ENCODE measurements around the gene ATOX1. TPM values are rescaled to one million over a fixed set of nuclear protein-coding genes. Genes with fewer than 3 reads are reported as not detected.
"Not testable (repeated sequence)": the region's sequence is repeated elsewhere in the genome, so short reads cannot be mapped to it uniquely, and the experiment has no call there.

ATOX1 gene, protein sequence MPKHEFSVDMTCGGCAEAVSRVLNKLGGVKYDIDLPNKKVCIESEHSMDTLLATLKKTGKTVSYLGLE
- 10 to 100 TPM; 87.7 to 92.6 TPM for total RNA-seq

DNA sequence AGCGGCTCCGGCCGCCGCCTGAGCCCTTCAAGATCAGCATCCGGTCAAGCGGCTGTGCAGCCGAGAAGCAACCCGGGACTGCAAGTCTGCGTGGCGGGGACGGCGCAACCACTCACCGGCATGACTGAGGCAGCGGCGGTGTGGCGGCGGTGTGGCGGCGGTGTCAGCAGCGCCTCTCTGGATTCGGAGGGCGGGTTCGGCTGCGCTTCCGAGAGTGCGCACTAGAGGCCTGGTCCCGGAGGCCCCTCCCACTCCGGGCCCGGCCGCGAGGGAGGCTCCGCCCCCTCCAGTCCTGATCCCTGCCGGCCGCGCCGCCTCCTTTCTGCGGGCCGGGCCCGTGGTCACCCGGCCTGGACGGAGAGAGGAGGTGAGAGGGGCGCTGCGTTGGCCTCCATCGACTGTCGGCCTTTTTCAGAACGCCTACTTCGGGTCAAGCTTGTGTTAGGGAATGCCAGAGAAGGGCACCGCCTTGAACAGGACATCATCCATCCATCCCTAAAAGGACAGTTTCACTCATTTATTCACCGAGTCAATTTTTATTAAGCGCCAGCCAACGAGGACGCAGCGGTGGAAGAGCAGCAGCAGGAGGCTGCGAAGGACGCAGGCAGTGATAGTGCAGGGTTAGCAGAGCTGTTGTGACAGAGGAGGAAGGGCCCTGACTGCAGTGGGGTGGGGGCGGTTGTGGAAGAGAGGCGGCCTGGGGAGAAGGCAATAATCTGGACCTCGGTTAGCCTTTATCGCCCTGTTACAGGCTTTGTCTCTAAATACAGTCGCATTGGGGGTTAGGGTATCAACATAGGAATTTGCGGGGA lies at the start of gene ATOX1:
Gene ATOX1 (minus strand): TSS at position 202 of the 812 bp plus-strand sequence. CDS start 80 bp downstream, at position 122.
- no peaks in the 10 kb centered on the region for H3K27me3 Mint-ChIP-seq (ENCODE audit: low read depth)
- CTCF ChIA-PET: interaction anchor here (1.8 kb wide), 1 partner anchor 18 kb away, joined by 9 read pairs; no protein-coding TSS in a partner anchor
- intact Hi-C loops (cut with micrococcal nuclease): loop anchor here (1.0 to 5.0 kb wide), 7 partner anchors 9 to 676 kb away; partner anchors contain the start of genes G3BP1, GM2A, SLC36A1 and TNIP1
- peak within 1 kb of the TSS; percentile 81 for H3K4me3 Mint-ChIP-seq
- H3K27ac Mint-ChIP-seq: peak within 1 kb of the TSS; percentile 78
- H3K36me3 Mint-ChIP-seq (ENCODE audit: low read depth): peaks cover 5% of the 10 kb centered on the region
- H3K9me3 Mint-ChIP-seq: no peaks in the 10 kb centered on the region
- peak; percentile 91 for DNase-seq
- peaks cover 30% of the 10 kb centered on the region for H3K4me1 Mint-ChIP-seq (ENCODE audit: low read depth)

DNA sequence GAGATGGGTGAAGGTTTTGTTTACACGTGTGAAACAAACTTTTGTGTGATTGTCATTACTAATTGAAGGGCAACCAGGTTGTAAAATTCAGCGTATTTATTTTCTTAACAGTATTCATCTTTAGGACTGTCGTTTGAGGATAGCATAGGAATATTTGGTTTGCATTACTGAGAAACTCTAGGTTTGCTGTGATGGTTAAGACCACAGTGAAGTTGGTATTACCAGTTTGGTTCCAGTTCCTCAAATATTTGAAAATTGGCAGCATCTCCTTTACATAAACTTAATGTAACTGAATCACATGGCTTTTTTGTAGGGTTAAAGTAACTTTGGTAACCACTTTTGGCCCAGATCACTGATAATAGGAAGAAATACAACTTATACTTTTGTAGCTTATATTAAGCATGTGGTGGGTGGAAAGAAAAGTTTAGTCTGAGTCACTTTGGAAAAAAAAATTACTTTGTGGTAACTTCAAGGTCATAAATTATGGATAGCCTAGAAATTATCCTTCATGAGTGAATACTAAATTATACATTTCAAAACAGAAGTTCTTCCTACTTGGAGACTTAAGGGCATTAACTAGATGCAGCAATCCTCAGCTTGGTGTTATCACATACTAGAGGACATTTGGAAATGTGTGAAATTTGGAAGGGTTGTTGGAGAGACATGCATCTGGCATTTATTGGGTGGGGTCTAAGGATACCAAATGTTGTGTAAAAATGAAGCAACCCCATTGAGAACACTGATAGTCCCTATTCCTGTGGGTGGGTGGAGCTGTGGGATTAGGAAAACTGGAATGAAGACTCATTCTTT lies 47.2 kb upstream of the ATOX1 start:
- no peak overlapping the region for H3K4me3 Mint-ChIP-seq
- intact Hi-C loops (cut with micrococcal nuclease): no loop called here
- H3K9me3 Mint-ChIP-seq: peaks cover 2% of the 10 kb centered on the region
- CTCF ChIA-PET: interaction anchor here (1.2 kb wide), 1 partner anchor 65 kb away, joined by 3 read pairs; no protein-coding TSS in a partner anchor
- H3K27ac Mint-ChIP-seq: no peak overlapping the region
- DNase-seq: no peak
- no peaks in the 10 kb centered on the region for H3K27me3 Mint-ChIP-seq (ENCODE audit: low read depth)
- H3K4me1 Mint-ChIP-seq (ENCODE audit: low read depth): peaks cover 46% of the 10 kb centered on the region
- peaks cover 65% of the 10 kb centered on the region for H3K36me3 Mint-ChIP-seq (ENCODE audit: low read depth)

DNA sequence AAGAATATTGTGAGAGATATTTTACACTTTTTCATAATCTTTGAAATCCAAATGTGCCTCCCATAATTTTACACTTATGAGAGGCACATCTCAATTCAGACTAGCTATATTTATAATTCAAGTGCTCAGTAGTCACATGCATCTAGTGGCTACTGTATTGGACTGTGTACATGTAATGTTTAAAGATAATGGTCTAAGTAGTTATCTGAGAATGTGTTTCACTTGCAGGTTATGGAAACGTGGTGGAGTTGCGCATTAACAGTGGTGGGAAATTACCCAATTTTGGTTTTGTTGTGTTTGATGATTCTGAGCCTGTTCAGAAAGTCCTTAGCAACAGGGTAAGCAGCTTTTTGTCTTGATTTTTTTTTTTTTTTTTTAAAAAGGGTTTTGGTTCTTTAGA lies 42.1 kb upstream of the ATOX1 start:
- peaks cover 50% of the 10 kb centered on the region for H3K36me3 Mint-ChIP-seq (ENCODE audit: low read depth)
- no peak overlapping the region for H3K4me3 Mint-ChIP-seq
- intact Hi-C loops (cut with micrococcal nuclease): no loop called here
- H3K27ac Mint-ChIP-seq: no peak overlapping the region
- no peaks in the 10 kb centered on the region for H3K9me3 Mint-ChIP-seq
- H3K27me3 Mint-ChIP-seq (ENCODE audit: low read depth): no peaks in the 10 kb centered on the region
- DNase-seq: no peak
- CTCF ChIA-PET: interaction anchor here (0.7 kb wide), 1 partner anchor 360 kb away, joined by 3 read pairs; no protein-coding TSS in a partner anchor
- H3K4me1 Mint-ChIP-seq (ENCODE audit: low read depth): peaks cover 45% of the 10 kb centered on the region

DNA sequence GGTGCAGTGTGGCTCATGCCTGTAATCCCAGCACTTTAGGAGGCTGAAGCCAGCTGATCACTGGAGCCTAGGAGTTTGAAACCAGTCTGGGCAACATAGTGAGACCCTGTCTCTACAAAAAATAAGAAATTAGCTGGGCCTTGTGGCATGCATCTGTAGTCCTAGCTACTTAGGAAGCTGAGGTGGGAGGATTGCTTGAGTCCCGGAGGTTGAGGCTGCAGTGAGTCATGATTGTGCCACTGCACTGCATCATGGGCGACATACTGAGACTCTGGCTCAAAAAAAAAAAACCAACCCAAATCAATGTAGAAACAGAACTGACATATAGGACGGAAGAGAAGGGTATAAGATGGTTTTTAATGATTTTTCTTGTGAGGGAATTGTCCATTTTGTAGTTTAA lies 41.0 kb upstream of the ATOX1 start:
- Mint-ChIP-seq H3K36me3 (ENCODE audit: low read depth) (peaks cover 46% of the 10 kb centered on the region), H3K27me3 (ENCODE audit: low read depth) (no peaks in the 10 kb centered on the region), H3K4me1 (ENCODE audit: low read depth) (peaks cover 41% of the 10 kb centered on the region), H3K4me3 (no peak overlapping the region), H3K27ac (peak overlapping the region; percentile 31), H3K9me3 (no peaks in the 10 kb centered on the region)
- CTCF ChIA-PET: interaction anchor here (0.6 to 2.5 kb wide), 6 partner anchors 12 to 344 kb away, joined by 3 to 10 read pairs (median 6); no protein-coding TSS in a partner anchor
- no peak for DNase-seq
- intact Hi-C loops (cut with micrococcal nuclease): no loop called here

DNA sequence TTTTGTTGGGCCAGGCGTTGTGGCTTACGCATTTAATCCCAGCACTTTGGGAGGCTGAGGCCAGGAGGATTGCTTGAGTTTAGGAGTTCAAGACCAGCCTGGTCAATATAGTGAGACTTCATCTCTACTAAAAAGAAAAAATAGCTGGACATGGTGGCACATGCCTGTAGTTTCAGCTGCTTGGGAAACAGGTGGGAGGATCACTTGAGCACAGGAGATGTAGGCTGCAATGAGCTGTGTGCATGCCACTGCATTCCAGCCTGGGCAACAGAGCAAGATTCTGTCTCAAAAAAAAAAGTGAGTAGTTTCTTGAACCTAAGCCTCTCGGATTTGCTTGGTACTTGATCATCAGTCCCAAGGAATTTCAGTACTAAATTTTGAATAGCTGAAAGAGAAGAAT lies 40.2 kb upstream of the ATOX1 start:
- intact Hi-C loops (cut with micrococcal nuclease): no loop called here
- H3K27me3 Mint-ChIP-seq (ENCODE audit: low read depth): no peaks in the 10 kb centered on the region
- peaks cover 35% of the 10 kb centered on the region for H3K4me1 Mint-ChIP-seq (ENCODE audit: low read depth)
- no peak overlapping the region for H3K4me3 Mint-ChIP-seq
- DNase-seq: no peak
- CTCF ChIA-PET: interaction anchor here (0.7 to 2.5 kb wide), 5 partner anchors 11 to 345 kb away, joined by 4 to 10 read pairs (median 7); no protein-coding TSS in a partner anchor
- H3K9me3 Mint-ChIP-seq: no peaks in the 10 kb centered on the region
- no peak overlapping the region for H3K27ac Mint-ChIP-seq
- H3K36me3 Mint-ChIP-seq (ENCODE audit: low read depth): peaks cover 48% of the 10 kb centered on the region

DNA sequence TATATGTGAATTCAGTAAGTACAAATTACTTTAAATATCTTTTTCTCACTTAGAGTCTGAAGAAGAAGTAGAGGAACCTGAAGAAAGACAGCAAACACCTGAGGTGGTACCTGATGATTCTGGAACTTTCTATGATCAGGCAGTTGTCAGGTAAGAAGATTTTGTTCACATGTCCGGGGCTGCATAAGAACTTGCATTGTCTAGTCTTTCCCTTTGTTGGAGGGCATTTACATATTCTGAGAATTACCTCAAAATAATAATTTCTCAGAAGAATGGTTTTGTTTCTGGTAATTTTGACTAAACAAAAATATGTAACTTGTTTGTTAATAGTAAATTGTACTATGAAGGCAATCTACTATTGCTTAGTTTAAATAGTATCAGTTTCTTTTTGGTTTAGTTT lies 37.0 kb upstream of the ATOX1 start:
- Mint-ChIP-seq H3K4me1 (ENCODE audit: low read depth) (peaks cover 29% of the 10 kb centered on the region), H3K27ac (no peak overlapping the region)
- intact Hi-C loops (cut with micrococcal nuclease): no loop called here

DNA sequence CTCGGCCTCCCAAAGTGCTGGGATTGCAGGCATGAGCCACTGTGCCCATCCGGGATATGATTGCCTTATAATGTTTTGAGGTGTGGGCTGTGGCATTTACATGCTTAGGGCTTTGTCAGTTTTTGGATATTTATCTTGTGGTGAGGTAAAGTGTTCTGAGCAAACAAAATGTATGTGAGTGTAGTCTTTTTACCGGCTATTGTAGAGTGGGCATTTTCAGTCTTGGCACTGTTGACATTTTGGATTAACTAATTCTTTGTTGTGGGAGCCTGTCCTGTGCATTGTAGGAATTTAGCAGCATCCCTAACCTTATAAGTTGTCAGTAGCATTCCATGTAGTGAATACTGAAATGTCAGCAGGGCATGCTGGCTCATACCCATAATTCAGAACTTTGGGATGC lies 34.9 kb upstream of the ATOX1 start:
- intact Hi-C loops (cut with micrococcal nuclease): no loop called here
- Mint-ChIP-seq H3K27ac (no peak overlapping the region), H3K4me1 (ENCODE audit: low read depth) (peaks cover 18% of the 10 kb centered on the region), H3K36me3 (ENCODE audit: low read depth) (peaks cover 43% of the 10 kb centered on the region), H3K4me3 (no peak overlapping the region), H3K27me3 (ENCODE audit: low read depth) (no peaks in the 10 kb centered on the region), H3K9me3 (no peaks in the 10 kb centered on the region)
- no peak for DNase-seq
- CTCF ChIA-PET: interaction anchor here (0.5 kb wide), 1 partner anchor 345 kb away, joined by 3 read pairs; no protein-coding TSS in a partner anchor

More for the DNA sequence above, 37.0 kb upstream of the ATOX1 start:
- no peaks in the 10 kb centered on the region for H3K27me3 Mint-ChIP-seq (ENCODE audit: low read depth)
- DNase-seq: no peak
- no peaks in the 10 kb centered on the region for H3K9me3 Mint-ChIP-seq
- H3K4me3 Mint-ChIP-seq: no peak overlapping the region
- CTCF ChIA-PET: no interaction called here
- H3K36me3 Mint-ChIP-seq (ENCODE audit: low read depth): peaks cover 48% of the 10 kb centered on the region

DNA sequence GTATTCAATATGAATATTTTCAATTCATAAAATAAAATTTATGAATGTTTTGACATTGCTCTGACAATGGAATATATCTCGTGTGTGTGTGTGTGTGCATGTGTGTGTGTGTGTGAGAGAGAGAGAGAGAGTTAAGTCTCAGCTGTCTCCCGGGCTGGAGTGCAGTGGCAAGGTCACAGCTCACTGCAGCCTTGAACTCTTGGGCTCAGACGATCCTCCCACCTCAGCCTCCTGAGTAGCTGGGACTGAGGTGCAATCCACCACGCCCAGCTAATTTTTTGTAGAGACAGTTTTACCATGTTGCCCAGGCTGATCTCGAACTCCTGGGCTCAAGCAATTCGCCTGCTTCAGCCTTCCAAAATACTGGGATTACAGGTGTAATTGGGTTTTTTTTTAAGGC lies 29.4 kb upstream of the ATOX1 start:
- H3K27ac Mint-ChIP-seq: no peak overlapping the region
- H3K9me3 Mint-ChIP-seq: no peaks in the 10 kb centered on the region
- peaks cover 32% of the 10 kb centered on the region for H3K36me3 Mint-ChIP-seq (ENCODE audit: low read depth)
- H3K4me1 Mint-ChIP-seq (ENCODE audit: low read depth): peaks cover 40% of the 10 kb centered on the region
- CTCF ChIA-PET: interaction anchor here (0.8 to 1.1 kb wide), 2 partner anchors 11 to 12 kb away, joined by 4 read pairs; no protein-coding TSS in a partner anchor
- H3K27me3 Mint-ChIP-seq (ENCODE audit: low read depth): no peaks in the 10 kb centered on the region
- no peak overlapping the region for H3K4me3 Mint-ChIP-seq
- intact Hi-C loops (cut with micrococcal nuclease): no loop called here
- no peak for DNase-seq

DNA sequence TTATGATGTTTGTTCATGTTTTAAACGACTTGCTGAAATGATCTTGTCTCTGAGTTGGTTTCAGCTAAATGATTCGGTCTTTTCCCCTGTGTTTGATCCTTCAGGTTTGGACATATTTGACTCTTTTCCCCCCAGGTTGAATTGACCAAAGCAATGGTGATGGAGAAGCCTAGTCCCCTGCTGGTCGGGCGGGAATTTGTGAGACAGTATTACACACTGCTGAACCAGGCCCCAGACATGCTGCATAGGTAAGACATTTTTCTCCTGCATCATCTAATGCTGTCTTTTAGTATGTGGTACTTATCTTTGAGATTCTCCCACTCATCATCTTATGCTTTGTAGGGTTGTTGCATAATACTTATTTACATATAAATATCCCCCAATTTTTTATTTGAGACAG lies 28.0 kb upstream of the ATOX1 start:
- intact Hi-C loops (cut with micrococcal nuclease): no loop called here
- no peaks in the 10 kb centered on the region for H3K27me3 Mint-ChIP-seq (ENCODE audit: low read depth)
- CTCF ChIA-PET: no interaction called here
- peaks cover 45% of the 10 kb centered on the region for H3K4me1 Mint-ChIP-seq (ENCODE audit: low read depth)
- H3K9me3 Mint-ChIP-seq: no peaks in the 10 kb centered on the region
- H3K27ac Mint-ChIP-seq: no peak overlapping the region
- no peak for DNase-seq
- peaks cover 24% of the 10 kb centered on the region for H3K36me3 Mint-ChIP-seq (ENCODE audit: low read depth)
- no peak overlapping the region for H3K4me3 Mint-ChIP-seq

- H3K27me3 Mint-ChIP-seq (ENCODE audit: low read depth): no peaks in the 10 kb centered on the region
- H3K4me1 Mint-ChIP-seq (ENCODE audit: low read depth): peaks cover 63% of the 10 kb centered on the region
- H3K9me3 Mint-ChIP-seq: no peaks in the 10 kb centered on the region
- intact Hi-C loops (cut with micrococcal nuclease): no loop called here
- DNase-seq: no peak
- H3K27ac Mint-ChIP-seq: no peak overlapping the region
- H3K36me3 Mint-ChIP-seq (ENCODE audit: low read depth): peaks cover 17% of the 10 kb centered on the region
- CTCF ChIA-PET: no interaction called here
- no peak overlapping the region for H3K4me3 Mint-ChIP-seq
These were observed 25.7 kb upstream of the ATOX1 start for GRCh38 chr5:151784141-151784540.

GRCh38 chr5:151783664-151784063 lies 25.2 kb upstream of the ATOX1 start:
- H3K27ac Mint-ChIP-seq; H3K27me3 Mint-ChIP-seq (ENCODE audit: low read depth); intact Hi-C loops (cut with micrococcal nuclease); DNase-seq; H3K9me3 Mint-ChIP-seq; H3K4me3 Mint-ChIP-seq; CTCF ChIA-PET: not testable (repeated sequence)
- peaks cover 21% of the 10 kb centered on the region for H3K36me3 Mint-ChIP-seq (ENCODE audit: low read depth)
- H3K4me1 Mint-ChIP-seq (ENCODE audit: low read depth): peaks cover 68% of the 10 kb centered on the region

DNA sequence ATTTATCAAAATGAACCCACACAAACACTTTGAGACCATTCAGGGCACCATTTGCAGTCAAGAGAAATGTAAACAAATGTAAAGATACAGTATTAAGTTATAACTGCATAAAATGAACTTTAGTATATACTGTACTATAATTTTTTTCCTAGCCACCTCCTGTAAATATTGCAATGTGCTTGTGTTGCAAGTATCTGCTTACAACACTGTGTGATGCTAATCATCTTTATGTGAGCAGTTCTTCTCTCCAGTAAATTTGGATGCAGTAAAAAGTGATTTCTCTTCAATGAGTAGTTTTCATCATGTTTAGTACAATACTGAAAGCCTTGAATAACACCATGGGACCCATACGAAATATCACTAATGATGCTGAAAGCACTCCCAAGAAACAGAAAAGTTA lies 22.8 kb upstream of the ATOX1 start:
- Mint-ChIP-seq H3K4me3 (no peak overlapping the region), H3K27ac (no peak overlapping the region), H3K36me3 (ENCODE audit: low read depth) (peaks cover 26% of the 10 kb centered on the region), H3K27me3 (ENCODE audit: low read depth) (no peaks in the 10 kb centered on the region), H3K9me3 (no peaks in the 10 kb centered on the region), H3K4me1 (ENCODE audit: low read depth) (peaks cover 82% of the 10 kb centered on the region)
- CTCF ChIA-PET: no interaction called here
- no peak for DNase-seq
- intact Hi-C loops (cut with micrococcal nuclease): no loop called here
